NOMO-1 (cell line): ENCODE measurements around the gene COA1.
A peak's percentile ranks its signal among the peaks of the same experiment; 100 is the strongest.
"Not testable (repeated sequence)": the region's sequence is repeated elsewhere in the genome, so short reads cannot be mapped to it uniquely, and the experiment has no call there.

Experiments
- DNase-seq, 2 experiments: peaks; one replicate each; lab custom pipeline; 2025; ENCODE audit not compliant: unreplicated experiment in 2 of 2; lab: John Stamatoyannopoulos, UW

COA1 gene

GRCh38 chr7:43758822-43759683, 29.7 kb upstream of the COA1 start:
- DNase-seq: peak; percentile 24 to 36

GRCh38 chr7:43758029-43758821, 28.9 kb upstream of the COA1 start, which contains the start of gene BLVRA:
TSS of gene BLVRA (plus strand) at chr7:43758680. CDS start at chr7:43771159, 12,479 bp downstream.
- DNase-seq: peak in 1 of 2 experiments; percentile 28

- DNase-seq: no peak
These were observed 27.9 kb upstream of the COA1 start for GRCh38 chr7:43757073-43757720.

- peak in 1 of 2 experiments; percentile 35 for DNase-seq
These were observed 27.2 kb upstream of the COA1 start for GRCh38 chr7:43756368-43757072.

GRCh38 chr7:43754596-43754995, 25.3 kb upstream of the COA1 start:
- DNase-seq: no peak

GRCh38 chr7:43753843-43754242, 24.5 kb upstream of the COA1 start:
- no peak for DNase-seq

- DNase-seq: peak in 1 of 2 experiments; percentile 66
These were observed 24.0 kb upstream of the COA1 start for GRCh38 chr7:43753271-43753810.

GRCh38 chr7:43752411-43752810, 23.1 kb upstream of the COA1 start:
- no peak for DNase-seq

- peak; percentile 15 to 26 for DNase-seq
These were observed 20.9 kb upstream of the COA1 start for GRCh38 chr7:43750016-43750887.

- no peak for DNase-seq
These were observed 20.1 kb upstream of the COA1 start for GRCh38 chr7:43749383-43749940.

- peak; percentile 58 to 83 for DNase-seq
These were observed 18.2 kb upstream of the COA1 start for GRCh38 chr7:43747328-43748105.

GRCh38 chr7:43742692-43743091, 13.4 kb upstream of the COA1 start:
- no peak for DNase-seq

GRCh38 chr7:43737467-43738127, 8.3 kb upstream of the COA1 start:
- no peak for DNase-seq

GRCh38 chr7:43735802-43736603, 6.7 kb upstream of the COA1 start:
- DNase-seq: peak in 1 of 2 experiments; percentile 22

GRCh38 chr7:43735403-43735801, 6.1 kb upstream of the COA1 start:
- no peak for DNase-seq

- not testable (repeated sequence) for DNase-seq
These were observed 5.4 kb upstream of the COA1 start for GRCh38 chr7:43734575-43735332.
